HG03060 (cell line): ENCODE data around the gene PRCC.

Experiments used
- ATAC-seq: cut with Tn5 transposase; IDR thresholded peaks from one replicate; pipeline ENCODE4 v1.9.1; 2021; ENCODE audit warnings: low read depth, moderate number of reproducible peaks; ENCODE audit not compliant: unreplicated experiment

The PRCC gene

GRCh38 chr1:156743367-156744302, 23.7 kb upstream of the PRCC start:
- no peak for ATAC-seq

- ATAC-seq = no peak
Measured at GRCh38 chr1:156744344-156744743, 23.0 kb upstream of the PRCC start.

GRCh38 chr1:156744786-156745419, 22.4 kb upstream of the PRCC start:
- no peak for ATAC-seq

DNA sequence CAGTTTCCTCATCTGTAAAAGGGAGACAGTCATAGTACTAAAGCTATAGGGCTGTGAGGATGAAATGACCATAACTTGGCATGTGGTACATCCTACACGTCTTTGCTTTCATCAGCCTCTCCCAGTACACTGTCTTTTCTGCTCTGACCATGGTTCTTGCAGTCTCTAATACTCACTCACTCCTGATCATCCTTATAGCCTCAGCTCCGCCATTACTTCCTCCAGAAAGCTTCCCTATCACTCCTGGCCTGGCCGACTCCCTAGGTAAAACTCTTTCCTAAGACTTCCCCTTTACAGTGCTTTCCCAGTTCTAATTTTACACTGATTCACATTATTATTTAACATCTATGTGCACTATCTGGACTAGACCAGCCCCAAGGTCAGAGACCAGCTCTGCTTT, 21.5 kb upstream of the PRCC start:
- no peak for ATAC-seq

GRCh38 chr1:156746406-156746727, 21.0 kb upstream of the PRCC start:
- no peak for ATAC-seq

DNA sequence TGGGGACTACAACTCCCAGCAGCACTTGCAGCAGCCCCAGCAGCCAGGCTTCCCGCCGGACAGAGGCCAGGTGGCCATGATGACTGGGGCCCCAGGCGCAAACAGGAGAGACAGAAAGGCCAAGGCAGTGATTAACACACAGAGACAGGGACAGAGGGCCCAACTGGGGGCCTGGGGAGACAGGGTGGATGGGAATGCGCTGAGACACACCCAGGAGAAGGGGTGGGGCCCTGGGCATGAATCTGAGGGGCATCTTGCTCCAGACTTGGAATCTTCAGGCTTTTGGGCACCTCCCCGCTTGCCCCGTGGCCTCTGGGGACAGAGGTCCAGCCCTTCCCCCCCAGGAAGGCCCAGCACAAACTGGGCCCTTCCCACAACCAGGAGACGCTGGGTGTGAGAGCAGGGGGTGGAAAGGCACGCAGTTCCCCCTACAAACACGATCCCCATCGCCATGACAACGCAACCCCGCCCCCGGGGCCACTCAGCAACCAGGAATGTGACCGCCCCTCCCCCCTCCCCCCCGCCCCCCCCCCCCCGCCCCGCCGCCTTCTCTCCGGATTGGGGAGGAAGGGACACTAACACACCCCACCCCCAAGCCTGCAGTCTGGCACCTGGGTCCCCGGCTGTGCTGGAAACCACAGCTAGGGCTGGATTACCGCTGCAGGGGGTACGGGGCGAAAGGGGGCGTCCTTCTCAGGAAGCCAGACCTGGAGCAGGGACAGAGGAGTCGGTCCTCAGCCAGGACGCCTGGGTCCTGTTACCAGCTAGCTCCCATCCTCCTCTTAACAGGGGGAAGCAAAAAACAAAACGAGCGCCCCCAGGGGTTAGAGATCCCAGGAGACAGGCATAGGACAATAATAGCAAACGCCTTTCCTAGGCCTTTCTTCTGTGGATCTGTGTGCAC, 20.4 kb upstream of the PRCC start:
- ATAC-seq = no peak

GRCh38 chr1:156747742-156748669, 19.3 kb upstream of the PRCC start:
- ATAC-seq = no peak

DNA sequence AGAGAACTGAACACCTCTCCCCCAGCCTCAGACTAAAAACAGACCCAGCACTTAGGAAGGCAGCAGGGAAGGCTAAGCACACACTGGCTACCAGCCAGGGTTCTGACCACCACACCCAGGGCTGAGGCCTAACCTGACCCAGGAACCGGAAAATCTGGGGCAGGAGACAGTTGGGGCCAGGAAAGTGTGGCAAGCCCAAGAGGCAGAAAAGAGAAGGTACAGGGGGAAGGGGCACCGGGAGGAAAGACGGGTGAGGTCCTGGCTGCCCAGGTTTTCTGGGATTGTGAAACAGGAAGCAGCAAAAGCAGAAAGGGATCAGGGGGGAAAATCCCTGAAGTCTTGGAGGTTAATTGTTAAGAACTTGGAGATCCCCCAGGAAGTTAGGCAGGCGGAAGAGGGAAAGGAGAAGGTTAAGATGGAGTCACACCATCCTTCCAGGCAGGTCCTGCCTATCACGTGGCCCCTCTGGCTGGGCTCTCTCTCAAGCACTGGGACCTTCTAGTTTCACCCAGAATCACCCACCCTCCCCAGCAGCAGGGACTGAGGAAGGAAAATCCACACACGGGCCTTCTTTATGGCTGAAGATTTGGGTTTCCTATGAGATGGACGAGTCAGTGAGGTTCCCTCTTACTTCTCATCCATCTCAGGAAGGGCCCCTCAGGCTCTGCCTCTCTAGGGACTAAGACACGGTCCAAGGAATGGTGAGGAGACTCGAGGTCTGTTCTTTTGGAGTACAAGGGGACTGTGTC, 18.5 kb upstream of the PRCC start:
- no peak for ATAC-seq

DNA sequence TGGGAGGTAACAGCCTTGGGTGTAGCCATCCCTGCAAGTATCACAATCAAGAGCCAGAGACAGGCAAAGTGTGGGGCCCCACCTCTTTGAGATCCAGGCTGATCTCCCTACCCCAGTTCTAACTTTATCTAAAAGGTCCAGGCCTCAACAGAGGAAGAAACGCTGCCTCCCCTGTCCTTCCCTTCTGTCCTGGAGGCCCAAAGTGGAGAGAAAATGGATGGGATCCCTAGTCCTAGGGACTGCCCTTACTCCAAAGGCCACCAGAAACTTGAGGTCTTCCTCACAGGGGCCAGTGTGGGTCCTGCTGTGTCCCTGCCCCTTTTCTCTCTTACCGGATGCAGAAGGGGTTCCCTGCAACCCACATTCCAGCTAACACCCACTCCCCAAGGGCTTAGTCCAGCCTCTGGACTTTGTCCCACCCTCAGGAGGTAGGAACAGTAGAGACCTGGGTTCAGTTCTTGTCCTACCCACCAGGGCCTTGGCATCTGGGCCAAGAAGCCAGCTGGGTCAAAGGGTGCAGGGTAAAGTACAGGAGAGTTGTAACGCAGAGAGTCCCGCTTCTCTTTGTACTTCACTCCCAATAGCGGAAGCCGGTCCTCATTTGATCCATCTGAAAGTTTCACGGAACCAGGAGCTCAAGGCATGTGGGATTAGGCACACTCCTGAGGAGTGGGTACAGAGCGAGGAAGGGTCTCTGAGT, 17.8 kb upstream of the PRCC start:
- no peak for ATAC-seq

DNA sequence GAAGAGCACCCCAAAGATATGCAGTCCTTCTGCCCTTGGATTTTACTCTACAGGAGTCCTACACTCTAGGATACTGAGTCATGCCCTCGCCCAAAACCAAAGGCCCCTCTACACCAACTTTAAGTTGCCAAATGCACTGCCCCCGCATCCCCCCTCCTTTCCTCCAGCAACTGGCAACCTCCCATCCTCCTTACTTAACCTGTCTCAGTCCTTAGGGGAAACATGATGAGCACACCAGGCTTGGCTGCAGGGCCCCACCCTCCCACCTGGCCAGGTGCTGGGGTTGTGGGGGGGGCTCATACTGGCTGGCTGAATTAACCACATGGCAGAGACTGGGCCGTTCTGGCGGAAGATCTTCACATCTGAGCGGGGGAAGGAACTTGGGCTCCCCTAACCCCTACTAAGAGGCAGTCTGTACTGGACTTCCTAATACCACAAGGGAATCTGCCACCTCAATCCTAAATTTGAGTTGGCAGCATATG, 17.1 kb upstream of the PRCC start:
- ATAC-seq = no peak

DNA sequence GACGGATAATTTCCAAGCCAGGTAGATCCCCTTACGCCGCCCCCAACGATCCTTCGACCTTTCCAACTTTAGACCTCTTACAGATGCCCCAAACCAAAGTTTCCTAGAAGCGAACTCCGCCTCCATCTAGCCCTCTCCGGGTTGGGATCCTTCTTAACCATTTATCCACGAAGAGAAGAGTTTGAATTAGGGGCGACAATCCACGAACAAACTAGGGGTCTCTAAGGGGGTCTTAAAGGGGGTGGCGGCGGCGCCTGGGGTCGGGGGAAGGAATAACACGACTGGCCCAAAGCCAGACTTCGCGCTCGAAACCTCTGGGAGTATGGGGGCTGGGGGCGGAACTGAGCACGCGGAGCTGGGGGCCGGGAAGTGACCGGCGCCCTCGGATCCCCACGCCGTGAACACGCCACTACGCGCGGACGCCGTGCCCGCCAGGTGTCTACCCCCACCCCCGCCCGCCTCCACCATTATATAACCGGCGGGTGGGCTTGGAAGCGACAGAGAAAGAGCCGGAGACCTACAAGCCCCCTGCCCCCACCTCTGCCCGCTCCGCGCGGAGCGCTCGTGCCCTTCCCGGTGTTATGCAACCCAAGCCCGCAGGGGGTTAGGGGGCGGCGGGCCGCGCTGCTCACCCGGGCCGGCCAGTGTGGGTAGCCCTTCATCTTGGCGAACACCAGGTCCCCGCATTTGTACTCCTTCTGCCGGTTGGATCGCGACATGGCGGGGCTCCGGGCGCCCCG, 16.5 kb upstream of the PRCC start:
- ATAC-seq = no peak

DNA sequence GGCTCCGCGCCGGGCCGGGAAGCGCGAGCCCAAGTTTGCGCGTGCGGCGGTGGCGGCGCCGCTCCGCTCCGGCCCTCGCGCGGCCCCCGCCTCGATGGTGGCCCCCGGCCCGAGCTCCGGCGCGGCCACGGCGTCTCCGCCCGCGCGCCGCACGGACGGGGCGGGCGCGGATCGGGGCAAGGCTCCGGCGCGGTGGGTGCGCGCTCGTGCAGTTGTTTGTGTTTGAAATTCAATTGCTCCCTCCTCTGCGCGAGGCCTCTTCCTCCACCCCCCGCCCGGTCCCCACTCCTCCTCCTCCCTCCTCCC, 15.9 kb upstream of the PRCC start, which contains the start of gene HDGF:
Gene HDGF (minus strand): TSS at position 225 of the 306 bp plus-strand sequence. CDS start 246 bp downstream, outside the sequence.
- no peak for ATAC-seq

DNA sequence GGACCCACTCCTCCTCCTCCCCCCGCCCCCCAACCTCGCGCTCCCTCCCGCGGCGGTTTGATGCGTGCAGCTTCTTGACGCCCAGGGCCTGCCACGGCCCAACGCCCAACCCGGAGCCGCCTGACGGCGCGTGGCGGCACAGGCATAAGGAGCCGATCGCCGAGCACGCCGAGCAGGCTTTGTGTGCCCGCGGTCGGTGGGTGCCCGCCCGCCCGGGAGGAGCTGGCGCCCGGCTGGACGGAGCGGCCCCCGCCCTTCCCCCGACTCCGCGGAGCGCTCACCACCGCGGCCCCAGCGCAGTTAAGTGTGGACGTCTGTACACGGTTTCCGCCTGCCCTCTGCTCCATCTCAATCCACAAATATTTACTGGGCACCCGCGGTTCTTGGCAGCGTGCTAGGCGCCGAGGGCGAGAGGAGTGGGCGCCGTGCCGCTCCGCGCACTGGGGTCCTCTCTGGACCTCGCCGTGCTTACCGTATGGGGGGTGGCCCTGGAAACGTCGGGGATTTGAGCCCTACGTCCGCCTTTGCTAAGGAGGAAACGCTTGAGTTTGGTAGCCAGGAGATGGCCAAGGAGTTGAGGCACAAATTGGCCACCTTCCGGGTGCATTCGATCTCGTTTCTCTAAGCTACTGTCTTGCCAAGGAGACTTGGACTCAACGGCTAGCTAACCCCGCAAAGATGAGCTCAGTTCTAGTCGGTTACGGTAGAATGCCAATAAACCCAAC, 15.4 kb upstream of the PRCC start:
- no peak for ATAC-seq

DNA sequence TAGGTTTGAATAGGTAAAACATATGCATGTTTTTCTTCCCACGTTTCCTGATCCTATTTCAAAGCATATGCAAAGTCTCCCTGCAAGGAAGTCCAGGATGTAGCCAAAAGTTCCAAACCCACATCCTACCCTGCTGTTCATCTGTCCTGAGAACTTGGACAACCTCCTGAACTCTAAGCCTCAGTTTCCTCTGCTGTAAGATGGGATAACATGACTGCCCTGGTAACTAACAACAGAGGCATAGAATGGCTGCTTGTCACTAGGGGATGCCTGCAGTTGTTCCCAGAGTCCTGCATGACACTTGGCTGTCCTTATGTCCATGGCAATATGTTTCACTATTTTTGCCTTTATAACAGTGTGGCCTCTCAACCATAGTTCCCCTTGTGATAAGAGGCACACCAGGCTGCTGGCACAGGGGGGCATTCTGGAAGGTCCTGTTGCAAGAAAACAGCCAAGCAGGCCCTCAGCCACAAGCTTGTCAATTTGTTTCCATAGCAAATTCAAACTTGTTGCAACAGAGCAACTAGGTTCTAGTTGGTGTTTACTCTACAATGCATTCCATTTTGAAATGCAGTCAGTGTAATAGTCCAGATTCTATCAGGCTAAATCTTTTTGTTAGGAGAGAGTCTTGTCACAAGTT, 14.4 kb upstream of the PRCC start:
- ATAC-seq = no peak

DNA sequence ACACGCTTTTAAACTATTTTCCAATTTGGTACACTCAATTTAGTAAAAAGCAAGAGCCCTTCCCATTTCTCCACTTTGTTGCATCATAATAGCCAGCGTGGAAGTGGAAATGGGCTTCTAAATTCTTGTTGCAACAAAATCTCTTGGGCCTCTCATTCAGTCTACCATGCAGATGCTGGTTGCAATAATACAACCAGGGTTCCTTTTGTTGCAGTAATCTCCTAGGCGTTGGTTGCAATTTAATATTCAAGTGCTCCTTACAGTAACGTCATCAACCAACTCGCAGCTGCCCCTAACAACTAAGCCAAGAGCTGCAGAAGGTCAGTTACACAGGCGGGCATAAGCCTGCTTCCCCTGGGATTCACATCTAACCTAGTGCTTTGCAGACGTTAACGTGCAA, 13.1 kb upstream of the PRCC start:
- ATAC-seq = no peak

GRCh38 chr1:156755527-156755950, 11.8 kb upstream of the PRCC start:
- no peak for ATAC-seq

DNA sequence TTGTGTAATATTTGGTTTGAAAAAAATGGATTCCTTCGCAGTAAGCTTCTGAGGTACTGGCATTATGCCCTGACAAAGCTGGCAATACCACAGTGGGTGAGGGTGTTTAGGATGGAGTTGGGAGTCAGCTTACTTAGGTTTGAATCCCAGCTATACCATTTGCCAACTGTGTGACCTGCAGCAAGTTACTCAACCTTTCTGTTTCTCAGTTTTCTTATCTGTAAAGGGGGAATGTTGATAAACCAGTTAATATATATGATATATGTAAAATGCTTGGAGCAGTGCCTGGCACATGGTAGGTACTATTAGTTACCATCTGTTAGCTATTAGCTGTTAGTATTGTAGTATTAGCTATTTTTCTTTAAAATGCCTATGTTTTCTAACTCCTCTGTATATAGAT, 11.0 kb upstream of the PRCC start:
- ATAC-seq = no peak
